ENCODE results near the gene NPB. TPM values are rescaled to one million over a fixed set of nuclear protein-coding genes. Genes with fewer than 3 reads are reported as not detected.
A peak's percentile ranks its signal among the peaks of the same experiment; 100 is the strongest.

NPB gene
- total and polyA plus RNA-seq, 11 donors = 0.13 to 1.2 (median 0.50) TPM; not detected in 1

GRCh38 chr17:81911277-81911961 is 9.4 kb downstream of the NPB start, which contains the start of gene PCYT2:
TSS of gene PCYT2 (minus strand) at chr17:81911399. CDS start at chr17:81911355, 44 bp downstream.
- 2 to 8% (median 5%) methylated on average over 29 to 84 of the region's 84 CpGs for WGBS, 4 donors
- peaks cover 5 to 32% (median 18%) of the 10 kb centered on the region in 12 donors for H3K4me1 ChIP-seq
- peaks cover 0 to 65% (median 38%) of the 10 kb centered on the region in 9 donors for H3K36me3 ChIP-seq
- ATAC-seq (peak; percentile 91 to 95 (median 94)), DNase-seq (peak; percentile 92 to 96 (median 93))
- no peaks in the 10 kb centered on the region for H3K9me3 ChIP-seq
- peak within 1 kb of the TSS; percentile 63 to 98 (median 80) for H3K4me3 ChIP-seq
- H3K27ac ChIP-seq = peak within 1 kb of the TSS in 10 of 12 donors; percentile 17 to 83 (median 50)
- intact Hi-C loops (cut with DNase I) = loop anchor here in 1 of 10 donors (1.0 kb wide), 1 partner anchor 20 kb away; the partner anchor contains the start of genes ALYREF and ANAPC11
- TF ChIP-seq POLR2A (IDR thresholded peaks at IDR 0.05) (no peak), CTCF (IDR thresholded peaks at IDR 0.05) (peak in 1 of 12 donors; percentile 23)
- H3K27me3 ChIP-seq = no peaks in the 10 kb centered on the region

GRCh38 chr17:81911969-81912368 is 9.9 kb downstream of the NPB start:
- peak overlapping the region in 7 of 12 donors; percentile 15 to 98 (median 31) for H3K4me3 ChIP-seq
- intact Hi-C loops (cut with DNase I) = loop anchor here in 1 of 10 donors (1.0 kb wide), 1 partner anchor 21 kb away; the partner anchor contains the start of genes ALYREF and ANAPC11
- no peak for TF ChIP-seq CTCF (IDR thresholded peaks at IDR 0.05)
- no peak for TF ChIP-seq POLR2A (IDR thresholded peaks at IDR 0.05)
- peaks cover 0 to 62% (median 38%) of the 10 kb centered on the region in 9 donors for H3K36me3 ChIP-seq
- peaks cover 5 to 37% (median 23%) of the 10 kb centered on the region in 12 donors for H3K4me1 ChIP-seq
- peak overlapping the region in 5 of 12 donors; percentile 6 to 83 (median 62) for H3K27ac ChIP-seq
- DNase-seq (no peak), ATAC-seq (no peak)
- H3K27me3 ChIP-seq = no peaks in the 10 kb centered on the region
- H3K9me3 ChIP-seq = no peaks in the 10 kb centered on the region
- 87 to 92% (median 89%) methylated on average over 15 to 19 of the region's 19 CpGs for WGBS, 4 donors

GRCh38 chr17:81912441-81913309 is 10.6 kb downstream of the NPB start:
- 94% methylated on average over 22 to 32 of the region's 32 CpGs for WGBS, 4 donors
- intact Hi-C loops (cut with DNase I) = no loop called here
- Histone ChIP-seq H3K9me3 (no peaks in the 10 kb centered on the region), H3K4me3 (no peak overlapping the region), H3K36me3 (peaks cover 0 to 56% (median 38%) of the 10 kb centered on the region in 9 donors), H3K4me1 (peaks cover 5 to 44% (median 28%) of the 10 kb centered on the region in 12 donors), H3K27me3 (no peaks in the 10 kb centered on the region), H3K27ac (no peak overlapping the region)
- ATAC-seq (no peak), DNase-seq (no peak)
- no peak for TF ChIP-seq POLR2A (IDR thresholded peaks at IDR 0.05)
- no peak for TF ChIP-seq CTCF (IDR thresholded peaks at IDR 0.05)

All from heart left ventricle (tissue), 16 donors.